Keratinocyte (primary cell): ENCODE measurements around the gene B3GNT9. TPM values are rescaled to one million over a fixed set of nuclear protein-coding genes. Genes with fewer than 3 reads are reported as not detected.
A peak's percentile ranks its signal among the peaks of the same experiment; 100 is the strongest.

Source experiments
- DNase-seq: peaks from one replicate; pipeline ENCODE4 v3.0.0-alpha.2; 2011; ENCODE audit warnings: low read depth, missing footprints, low spot score
- FAIRE-seq: peaks from 2 replicates; lab custom pipeline; 2011; peaks lifted over from hg19 to GRCh38; lab: Jason Lieb, UNC
- H2AFZ ChIP-seq: 2 replicates; pipeline ENCODE4 v1.6.0; 2012; ENCODE audit warnings: low read length, control low read depth, inconsistent platforms; ENCODE audit not compliant: control insufficient read depth
- H3K27ac ChIP-seq: 2 replicates; pipeline ENCODE4 v1.5.1; 2011; ENCODE audit warnings: low read length; ENCODE audit not compliant: control insufficient read depth, insufficient read depth
- H3K27me3 ChIP-seq: 3 replicates; pipeline ENCODE4 v1.6.0; 2011; ENCODE audit warnings: low read length; ENCODE audit not compliant: control insufficient read depth, insufficient read depth; ENCODE audit errors: extremely low read depth
- H3K36me3 ChIP-seq, 2 experiments: 2 replicates in 1 of 2; 3 replicates in 1 of 2; pipeline ENCODE4 v1.5.1; 2011; ENCODE audit warnings: low read length in 2 of 2, mild to moderate bottlenecking in 1 of 2; ENCODE audit not compliant: control insufficient read depth in 2 of 2, insufficient read depth in 2 of 2; ENCODE audit errors: extremely low read depth in 1 of 2
- H3K4me1 ChIP-seq: 3 replicates; pipeline ENCODE4 v1.5.1; 2011; ENCODE audit warnings: low read length; ENCODE audit not compliant: control insufficient read depth, insufficient read depth; ENCODE audit errors: extremely low read depth
- H3K4me2 ChIP-seq: 3 replicates; pipeline ENCODE4 v1.6.0; 2011; ENCODE audit warnings: low read depth, low read length; ENCODE audit not compliant: control insufficient read depth, insufficient read depth; ENCODE audit errors: extremely low read depth
- H3K4me3 ChIP-seq, 3 experiments: fragments of 200-600 bp in 1 of 3; sonication (generic) in 1 of 3; 2 replicates in 2 of 3; 3 replicates in 1 of 3; pipeline ENCODE4 v1.5.1; 2011 to 2016; ENCODE audit warnings: low read length in 3 of 3, mild to moderate bottlenecking in 3 of 3, control low read depth in 2 of 3, inconsistent platforms in 1 of 3, low read depth in 1 of 3, mixed read lengths in 1 of 3, mixed run types in 1 of 3, moderate library complexity in 1 of 3; ENCODE audit not compliant: control insufficient read depth in 2 of 3, insufficient read depth in 2 of 3; ENCODE audit errors: extremely low read depth in 1 of 3
- H3K79me2 ChIP-seq: 2 replicates; pipeline ENCODE4 v1.6.0; 2012; ENCODE audit warnings: low read length; ENCODE audit not compliant: control insufficient read depth, insufficient read depth
- H3K9ac ChIP-seq: 3 replicates; pipeline ENCODE4 v1.6.0; 2011; ENCODE audit warnings: low read length; ENCODE audit not compliant: control insufficient read depth, insufficient read depth; ENCODE audit errors: extremely low read depth
- H3K9me1 ChIP-seq: 3 replicates; pipeline ENCODE4 v1.6.0; 2011; ENCODE audit warnings: low read length; ENCODE audit not compliant: control insufficient read depth, insufficient read depth; ENCODE audit errors: extremely low read depth
- H3K9me3 ChIP-seq: 2 replicates; pipeline ENCODE4 v1.5.1; 2012; ENCODE audit warnings: low read depth, low read length; ENCODE audit not compliant: control insufficient read depth
- H4K20me1 ChIP-seq: 3 replicates; pipeline ENCODE4 v1.6.0; 2011; ENCODE audit warnings: low read length; ENCODE audit not compliant: control insufficient read depth, insufficient read depth; ENCODE audit errors: extremely low read depth
- CTCF ChIP-seq, 3 experiments: IDR thresholded peaks in 1 of 3; conservative IDR thresholded peaks in 1 of 3; optimal IDR thresholded peaks in 1 of 3; 2 replicates in 2 of 3; 3 replicates in 1 of 3; pipeline versions ENCODE3 to v1.5.1; 2011; ENCODE audit warnings: low read length in 3 of 3, mild to moderate bottlenecking in 3 of 3, moderate library complexity in 2 of 3, control low read depth in 1 of 3, inconsistent platforms in 1 of 3; ENCODE audit not compliant: insufficient read depth in 2 of 3; ENCODE audit errors: extremely low read depth in 1 of 3
- EZH2 ChIP-seq: IDR thresholded peaks from one replicate; pipeline ENCODE4 v1.6.1; 2012; ENCODE audit warnings: inconsistent platforms, mild to moderate bottlenecking, low read length, moderate library complexity
- dilution Hi-C: fragments of 300-500 bp; cut with MboI; formaldehyde crosslinking; loops from one replicate; pipeline ENCODE4 v1.7.0; 2020; ENCODE audit warnings: low sequenced_read_pairs; ENCODE audit not compliant: extremely low pct_ligation_motif_present
- polyA plus RNA-seq, 5 experiments: library from polyadenylated mRNA; depleted of rRNA in 3 of 5; stranded (reverse) in 3 of 5; stranded (forward) in 1 of 5; unstranded in 1 of 5; fragments of >200 nt; gene quantifications; 1 replicate in 1 of 5; 2 replicates in 3 of 5; 3 replicates in 1 of 5; pipeline versions ENCODE4 v1.2.1 to v1.2.3, GENCODE V29; 2011 to 2012; ENCODE audit warnings: missing spikeins in 2 of 5, low read depth in 1 of 5, low replicate concordance in 1 of 5

B3GNT9 gene
- polyA plus RNA-seq, 1 donor (not counting 4 experiments of a cell fraction or from before 2014, with no cell fraction given): 2.6 TPM

DNA sequence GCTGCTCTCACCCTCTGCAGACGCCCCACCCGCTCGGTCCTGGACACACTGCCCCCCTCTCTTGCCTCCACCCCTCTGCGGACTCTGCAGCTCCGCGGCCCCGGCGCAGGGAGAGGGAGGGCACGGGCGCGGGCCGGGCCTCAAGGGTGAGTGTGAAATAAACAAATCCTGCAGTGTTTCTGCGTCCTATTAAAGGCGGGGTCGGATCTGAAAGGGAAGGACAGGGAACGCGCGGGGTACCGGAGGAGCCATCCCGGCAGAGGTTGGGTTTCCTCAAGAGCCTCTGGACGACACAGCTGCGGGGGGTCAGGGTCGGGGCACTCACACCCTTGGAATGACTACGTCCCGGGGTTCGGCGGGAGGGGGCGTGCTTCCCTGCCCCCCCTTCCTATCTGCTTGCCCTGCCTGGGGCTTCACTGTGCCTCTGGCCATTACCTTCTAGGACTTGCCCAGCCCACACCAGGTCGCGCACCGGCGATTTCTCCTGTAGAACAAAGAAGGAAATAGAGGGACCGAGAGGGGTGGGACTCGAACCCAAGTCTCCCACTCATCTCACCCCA is 13.3 kb upstream of the B3GNT9 start:
- H4K20me1 ChIP-seq: no peaks in the 10 kb centered on the region
- H3K4me2 ChIP-seq: peak overlapping the region; percentile 65
- H3K36me3 ChIP-seq: no peaks in the 10 kb centered on the region
- FAIRE-seq: no peak
- no peaks in the 10 kb centered on the region for H3K9me1 ChIP-seq
- no peaks in the 10 kb centered on the region for H3K9me3 ChIP-seq
- peaks cover 7% of the 10 kb centered on the region for H3K27me3 ChIP-seq
- no peak overlapping the region for H2AFZ ChIP-seq
- no peak for DNase-seq
- no peaks in the 10 kb centered on the region for H3K79me2 ChIP-seq
- H3K4me1 ChIP-seq: peaks cover 22% of the 10 kb centered on the region
- H3K9ac ChIP-seq: no peak overlapping the region
- H3K4me3 ChIP-seq: peak overlapping the region in 2 of 3 experiments; percentile 16 to 56
- TF ChIP-seq EZH2 (no peak), CTCF (optimal IDR thresholded peaks at IDR 0.05 in 1 of 3, IDR thresholded peaks at IDR 0.05 in 1 of 3, conservative IDR thresholded peaks at IDR 0.05 in 1 of 3; ENCODE audit: extremely low read depth in 1 of 3, insufficient read depth in 2 of 3, low read length in 3 of 3) (no peak)
- H3K27ac ChIP-seq: no peak overlapping the region
- dilution Hi-C loops: no loop called here

GRCh38 chr16:67163164-67163998 is 12.6 kb upstream of the B3GNT9 start:
- Histone ChIP-seq H3K9ac (no peak overlapping the region), H3K4me2 (peak overlapping the region; percentile 65), H3K4me3 (peak overlapping the region in 2 of 3 experiments; percentile 16 to 56), H3K9me3 (no peaks in the 10 kb centered on the region), H3K27me3 (peaks cover 7% of the 10 kb centered on the region), H2AFZ (peak overlapping the region; percentile 36), H3K79me2 (no peaks in the 10 kb centered on the region), H3K36me3 (no peaks in the 10 kb centered on the region), H3K27ac (no peak overlapping the region), H3K9me1 (no peaks in the 10 kb centered on the region), H4K20me1 (no peaks in the 10 kb centered on the region), H3K4me1 (peaks cover 29% of the 10 kb centered on the region)
- TF ChIP-seq CTCF (optimal IDR thresholded peaks at IDR 0.05 in 1 of 3, IDR thresholded peaks at IDR 0.05 in 1 of 3, conservative IDR thresholded peaks at IDR 0.05 in 1 of 3; ENCODE audit: extremely low read depth in 1 of 3, insufficient read depth in 2 of 3, low read length in 3 of 3) (no peak), EZH2 (no peak)
- dilution Hi-C loops: no loop called here
- FAIRE-seq (no peak), DNase-seq (no peak)
